CD4-positive, alpha-beta T cell treated with Interleukin-4 for 4 hours (primary cell): ENCODE results near the gene CFAP161.

Source experiments
- DNase-seq: peaks from one replicate; pipeline ENCODE4 v3.0.0-alpha.2; 2020

CFAP161 gene

GRCh38 chr15:81185631-81186295 lies 51.7 kb downstream of the CFAP161 start:
- no peak for DNase-seq

- DNase-seq: no peak
Measured at GRCh38 chr15:81188354-81188753, 54.3 kb downstream of the CFAP161 start.

- no peak for DNase-seq
Measured at GRCh38 chr15:81189583-81190283, 55.7 kb downstream of the CFAP161 start.

GRCh38 chr15:81190922-81191507 lies 56.9 kb downstream of the CFAP161 start:
- no peak for DNase-seq

GRCh38 chr15:81191701-81192100 lies 57.6 kb downstream of the CFAP161 start:
- DNase-seq: no peak

- DNase-seq: no peak
Measured at GRCh38 chr15:81194723-81195122, 60.7 kb downstream of the CFAP161 start.

- no peak for DNase-seq
Measured at GRCh38 chr15:81195339-81195864, 61.3 kb downstream of the CFAP161 start.

GRCh38 chr15:81196576-81197254 lies 62.6 kb downstream of the CFAP161 start, which contains the start of gene IL16:
Gene IL16 (plus strand): TSS chr15:81196879. CDS start chr15:81225400, 28,521 bp downstream.
- DNase-seq: no peak

- no peak for DNase-seq
Measured at GRCh38 chr15:81197255-81197630, 63.2 kb downstream of the CFAP161 start.

- DNase-seq: no peak
Measured at GRCh38 chr15:81197688-81198281, 63.7 kb downstream of the CFAP161 start.
